ENCODE data around the gene MMD.
"Not testable (repeated sequence)": the region's sequence is repeated elsewhere in the genome, so short reads cannot be mapped to it uniquely, and the experiment has no call there.

MMD gene, protein sequence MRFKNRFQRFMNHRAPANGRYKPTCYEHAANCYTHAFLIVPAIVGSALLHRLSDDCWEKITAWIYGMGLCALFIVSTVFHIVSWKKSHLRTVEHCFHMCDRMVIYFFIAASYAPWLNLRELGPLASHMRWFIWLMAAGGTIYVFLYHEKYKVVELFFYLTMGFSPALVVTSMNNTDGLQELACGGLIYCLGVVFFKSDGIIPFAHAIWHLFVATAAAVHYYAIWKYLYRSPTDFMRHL

DNA sequence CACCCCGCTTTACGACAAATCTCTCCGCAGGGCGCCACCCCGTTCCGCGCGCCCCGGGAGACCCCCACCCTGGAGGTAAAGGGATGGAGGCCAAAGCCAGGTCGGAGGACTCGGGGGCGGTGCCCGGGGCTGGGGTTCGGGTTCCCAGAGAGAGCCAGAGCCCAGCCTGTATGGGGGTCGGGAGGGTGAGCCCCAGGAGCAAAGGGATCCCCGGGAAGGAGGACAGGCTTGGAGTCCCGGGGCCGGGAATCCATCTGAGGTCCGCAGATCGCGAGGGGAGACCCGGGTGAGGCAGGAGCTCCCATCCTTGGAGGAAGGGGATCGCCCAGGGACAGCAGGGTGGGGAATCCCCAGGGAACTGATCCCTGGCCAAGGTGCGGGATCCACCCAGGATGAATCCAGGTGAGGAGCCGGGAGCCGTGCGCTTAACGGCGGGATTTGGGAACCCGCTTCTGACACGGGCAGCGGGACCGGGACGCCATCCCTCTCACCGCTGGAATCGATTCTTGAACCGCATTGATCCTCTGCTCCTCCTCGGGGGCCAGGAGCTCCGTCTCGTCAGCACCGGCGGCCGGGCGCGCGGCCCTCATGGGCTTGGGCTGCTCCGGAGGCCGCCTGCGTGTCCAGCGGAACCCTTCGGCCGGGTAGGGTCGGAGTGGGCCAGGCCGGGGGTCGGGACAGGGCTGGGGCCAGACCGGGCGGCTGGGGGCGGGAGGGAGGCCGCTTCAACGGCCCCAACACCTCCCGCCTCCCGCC lies at the start of gene MMD:
Gene MMD, minus strand, starts transcription at position 657 of the 756 bp plus-strand sequence. Its CDS starts 140 bp downstream, at position 517.
- DNase-seq = no peak

DNA sequence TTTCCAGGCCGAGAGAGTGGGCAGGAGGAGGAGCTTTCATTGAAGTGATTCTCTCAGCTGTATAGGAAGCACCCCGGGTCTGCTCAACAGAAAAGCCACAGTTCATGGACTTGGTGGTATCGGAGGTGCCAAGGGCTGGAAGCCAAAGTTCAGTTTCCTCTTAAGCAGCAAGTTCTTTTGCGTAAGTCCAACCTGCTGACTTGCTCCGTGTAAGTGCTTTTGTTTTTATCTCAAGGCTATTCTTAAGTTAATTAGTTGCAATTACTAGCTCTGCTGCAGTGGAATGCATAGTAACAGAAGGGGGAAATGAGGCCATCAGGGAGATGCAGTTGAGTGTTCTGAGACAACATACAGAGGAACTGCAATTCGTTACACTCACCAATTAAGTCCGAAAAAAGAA lies 45.0 kb upstream of the MMD start:
- DNase-seq = no peak

DNA sequence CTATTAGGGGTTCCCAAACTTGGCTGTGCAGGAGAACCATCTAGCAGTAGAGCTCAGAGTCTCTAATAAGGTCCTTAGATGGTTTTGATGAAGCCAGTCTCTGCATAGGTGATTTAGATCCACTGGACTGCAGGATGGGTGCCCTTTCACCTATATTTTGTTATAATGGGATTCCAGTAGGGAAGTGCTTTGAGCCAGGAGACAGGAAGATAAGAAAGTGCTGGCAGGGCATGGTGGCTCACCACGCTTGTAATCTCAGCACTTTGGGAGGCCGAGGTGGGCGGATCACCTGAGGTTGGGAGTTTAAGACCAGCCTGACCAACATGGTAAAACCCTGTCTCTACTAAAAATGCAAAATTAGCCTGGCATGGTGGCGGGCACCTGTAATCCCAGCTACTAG lies 44.1 kb upstream of the MMD start:
- not testable (repeated sequence) for DNase-seq

DNA sequence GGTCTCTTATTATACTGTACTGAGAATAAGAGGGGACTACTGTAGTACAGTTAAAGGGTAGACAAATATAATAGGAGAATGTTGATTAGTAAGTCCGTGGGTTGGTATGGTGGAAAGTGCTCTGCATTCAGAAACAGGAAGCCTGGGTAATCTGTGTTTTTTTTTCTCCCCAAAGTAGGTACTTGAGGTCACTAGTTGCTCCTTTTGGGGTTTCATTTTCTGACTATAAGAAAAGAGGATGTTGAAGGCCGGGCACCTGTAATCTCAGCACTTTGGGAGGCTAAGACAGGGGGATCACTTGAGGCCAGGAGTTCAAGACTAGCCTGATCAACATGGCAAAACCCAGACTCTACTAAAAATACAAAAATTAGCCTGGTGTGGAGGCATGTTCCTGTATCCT lies 42.0 kb upstream of the MMD start:
- DNase-seq = no peak

DNA sequence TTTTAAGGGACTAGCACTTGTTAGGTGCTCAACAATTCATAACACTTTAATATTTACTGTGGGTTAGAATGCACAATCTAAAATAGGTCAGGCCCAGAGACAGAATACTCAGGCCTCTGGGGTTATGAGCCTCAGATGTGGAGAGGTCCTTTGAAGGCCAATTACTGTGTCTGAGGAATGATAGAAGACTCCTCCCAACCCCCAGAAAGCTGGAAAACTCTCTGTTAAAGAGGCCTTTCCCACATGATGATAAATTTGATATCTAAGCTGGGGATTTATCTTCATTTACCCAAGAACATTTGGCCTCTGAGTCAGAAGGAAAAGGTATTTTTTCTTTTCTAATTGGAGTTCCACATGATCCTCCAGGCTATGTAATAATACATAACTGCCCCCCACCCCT lies 41.1 kb upstream of the MMD start:
- DNase-seq = no peak

DNA sequence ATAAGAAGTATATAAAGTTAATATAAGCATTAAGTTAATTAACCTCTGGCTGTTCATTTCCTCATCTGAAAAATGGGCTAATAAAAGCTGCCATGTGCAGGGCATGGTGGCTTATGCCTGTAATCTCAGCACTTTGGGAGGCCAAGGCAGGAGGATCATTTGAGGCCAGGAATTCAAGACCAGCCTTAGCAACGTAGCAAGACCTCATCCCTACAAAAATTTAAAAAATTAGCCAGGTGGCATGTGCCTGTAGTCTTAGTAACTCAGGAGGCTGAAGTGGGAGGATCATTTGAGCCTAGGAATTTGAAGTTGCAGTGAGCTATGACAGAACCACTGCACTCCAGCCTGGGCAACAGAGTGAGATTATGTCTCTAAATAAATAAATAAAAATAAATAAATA lies 40.6 kb upstream of the MMD start:
- DNase-seq = no peak

DNA sequence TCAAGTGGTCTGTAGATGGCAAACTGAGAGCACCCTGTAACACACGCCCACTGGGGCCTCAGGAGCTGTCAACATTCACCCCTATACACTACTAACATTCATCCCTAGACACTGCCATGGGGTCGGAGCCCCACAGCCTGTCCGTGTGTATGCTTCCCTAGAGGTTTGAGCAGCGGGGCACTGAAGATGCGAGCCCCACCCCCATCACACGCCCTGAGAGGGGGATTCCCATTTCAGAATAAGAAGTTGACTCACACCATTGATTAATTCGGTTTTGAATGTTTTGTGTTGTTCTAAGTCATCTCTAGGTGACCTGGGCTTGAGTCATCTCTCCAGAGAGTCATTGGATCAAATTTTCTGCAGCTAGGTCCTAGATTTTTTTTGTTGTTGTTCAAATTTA lies 37.3 kb upstream of the MMD start:
- peak; percentile 70 for DNase-seq

DNA sequence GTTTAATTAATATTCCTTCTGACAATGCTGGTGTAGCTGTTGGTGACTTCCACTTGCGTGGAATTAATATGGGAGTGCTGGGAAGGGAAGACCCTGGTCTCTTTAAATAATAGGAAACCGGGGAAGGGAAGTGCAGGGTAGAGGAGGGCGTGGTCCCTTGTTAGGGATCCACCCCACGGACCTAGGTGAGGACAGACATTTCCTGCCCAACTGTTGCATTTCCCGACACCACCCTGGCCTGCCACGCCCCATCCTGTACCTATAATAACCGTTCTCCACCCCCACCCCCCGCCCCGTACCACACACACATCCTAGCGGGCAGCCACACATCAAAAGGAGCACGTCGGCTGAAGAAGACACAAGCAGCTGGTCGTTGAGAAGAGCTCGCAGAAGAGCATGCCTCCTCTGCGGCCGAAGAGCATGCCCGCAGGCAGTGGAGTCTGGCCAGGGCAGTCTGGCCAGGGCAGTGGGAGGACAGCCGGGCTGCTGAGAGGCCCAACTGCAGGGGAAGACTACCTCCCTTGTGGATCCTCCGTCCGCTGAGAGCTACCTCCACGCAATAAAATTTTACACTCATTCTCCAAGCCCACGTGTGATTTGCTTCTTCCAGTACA lies 36.8 kb upstream of the MMD start:
- no peak for DNase-seq

DNA sequence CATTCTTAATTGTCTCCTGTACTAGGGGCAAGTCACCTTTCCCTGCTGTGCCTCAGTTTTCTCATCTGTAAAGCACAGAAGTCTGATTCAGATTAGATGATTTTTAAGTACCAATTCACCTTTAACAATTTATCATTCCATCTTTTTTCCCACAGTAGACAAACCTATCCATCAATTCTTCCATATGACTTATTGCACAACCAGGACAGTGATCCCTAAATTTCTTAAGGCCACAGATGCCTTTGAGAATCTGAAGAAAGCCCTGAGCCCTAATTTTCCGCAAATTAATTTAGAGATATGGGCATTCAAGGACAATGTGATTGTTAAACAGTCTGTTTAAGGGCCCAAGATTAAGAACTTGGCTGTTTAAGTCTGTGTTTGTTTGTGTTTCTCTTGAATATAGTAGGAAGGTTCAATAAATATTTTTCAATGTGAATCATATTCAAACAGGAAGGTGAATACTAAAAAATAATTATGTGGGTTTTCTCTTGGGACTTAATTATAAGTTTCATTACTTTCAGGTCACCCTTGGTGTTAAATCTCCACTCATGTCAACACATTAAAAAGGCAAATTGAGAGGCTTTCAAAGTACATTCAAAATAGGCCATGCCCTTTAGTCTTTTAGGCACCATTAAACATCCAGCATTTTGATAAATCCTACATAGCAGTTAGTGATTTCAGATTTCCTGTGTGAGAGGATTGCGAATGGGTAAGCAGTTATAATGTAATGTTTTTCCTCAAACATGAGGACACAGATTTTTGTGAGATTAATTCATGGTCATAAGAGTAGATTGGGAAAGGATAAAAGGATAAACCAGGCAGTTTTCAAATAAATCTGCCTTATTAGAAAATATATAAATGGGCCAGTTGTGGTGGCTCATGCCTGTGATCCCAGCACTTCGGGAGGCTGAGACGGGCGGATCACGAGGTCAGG lies 34.9 kb upstream of the MMD start:
- DNase-seq = no peak

DNA sequence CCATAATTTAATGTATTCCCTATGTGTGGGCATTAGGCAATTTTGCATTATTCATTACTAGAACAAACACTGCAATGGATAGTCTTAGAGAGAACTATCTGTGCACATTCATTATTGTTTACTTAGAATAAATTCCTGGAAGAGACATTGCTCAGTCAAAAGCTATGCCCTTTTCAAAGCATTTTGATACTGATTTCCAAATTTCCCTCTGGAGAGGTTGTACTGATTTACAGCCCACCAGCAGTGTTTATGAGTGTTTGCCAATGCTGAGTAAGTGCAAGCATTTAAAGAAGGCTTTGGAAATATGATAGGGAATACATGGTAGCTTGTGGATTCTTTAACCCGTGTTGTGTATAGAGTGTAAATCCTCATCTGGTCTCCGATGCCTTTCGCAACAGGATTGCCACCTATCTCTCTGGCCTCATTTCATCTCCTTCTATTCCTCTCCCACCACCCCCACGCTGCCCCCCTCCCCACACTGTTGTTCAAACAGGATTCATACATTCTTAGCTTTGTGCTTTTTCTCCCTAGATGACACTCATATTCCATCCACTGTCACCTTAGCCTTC lies 33.4 kb upstream of the MMD start:
- no peak for DNase-seq

DNA sequence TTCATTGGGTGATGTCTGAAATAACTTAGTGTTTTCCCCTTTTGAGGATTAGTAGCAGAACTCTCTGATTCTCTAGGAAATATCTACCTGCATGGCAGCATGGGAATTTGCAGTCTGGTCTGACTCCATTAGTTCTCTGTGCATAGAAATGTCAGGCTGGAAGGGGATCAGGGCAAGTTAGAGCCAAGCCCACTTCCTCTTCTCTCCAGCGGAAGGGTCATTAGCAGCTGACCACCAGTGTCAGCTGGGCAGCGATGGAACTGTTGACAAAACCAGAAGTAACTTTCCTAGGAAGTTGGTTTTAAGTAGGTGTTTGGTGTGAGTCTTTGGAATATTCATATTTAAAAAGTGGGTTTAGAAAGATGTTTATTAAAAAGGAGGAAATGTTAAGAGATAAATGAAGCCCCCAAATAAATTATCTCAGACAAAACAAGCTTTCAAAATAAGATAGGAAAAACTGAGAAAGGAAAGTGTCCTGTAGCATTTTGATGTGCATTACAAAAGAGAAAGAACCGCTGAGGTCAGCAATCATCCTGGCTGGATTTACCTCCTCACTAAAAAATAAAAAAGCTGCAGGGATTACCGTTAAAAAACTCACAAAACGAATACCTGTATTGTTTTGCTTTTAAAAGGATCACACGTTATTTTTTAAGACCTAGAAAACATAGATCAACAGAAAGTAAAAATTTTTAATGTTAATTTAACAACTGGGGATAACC lies 32.4 kb upstream of the MMD start:
- DNase-seq = no peak

DNA sequence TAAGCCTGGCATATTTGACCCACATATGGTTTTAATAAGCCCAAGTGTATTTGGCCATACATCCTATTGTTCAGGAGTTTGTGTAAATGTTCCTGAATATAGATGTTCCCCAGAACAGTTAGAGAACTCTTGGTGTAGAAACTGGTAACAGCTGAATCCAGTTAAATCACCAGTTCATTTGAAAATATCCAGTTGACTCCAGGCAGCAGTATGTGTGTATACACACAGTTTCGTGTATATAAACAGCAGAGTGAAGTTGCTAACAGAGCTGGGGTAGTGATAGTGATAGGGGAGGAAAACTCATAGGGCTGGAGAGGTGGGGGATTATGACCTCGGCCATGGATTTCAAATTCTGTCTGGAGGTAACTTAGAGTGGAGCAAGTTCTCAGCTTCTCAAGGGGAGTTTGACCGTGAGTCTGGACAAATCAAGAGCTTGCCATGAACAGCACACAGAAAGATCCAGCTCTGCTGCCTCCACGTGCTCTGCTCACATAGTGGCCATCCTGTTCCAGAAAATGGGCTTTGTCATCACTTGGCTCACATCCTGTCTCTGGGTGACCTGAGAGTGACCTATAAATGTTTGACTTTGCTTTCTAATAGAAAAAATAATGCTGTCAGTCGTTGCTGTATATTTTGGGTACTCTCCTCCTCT lies 30.6 kb upstream of the MMD start:
- no peak for DNase-seq

DNA sequence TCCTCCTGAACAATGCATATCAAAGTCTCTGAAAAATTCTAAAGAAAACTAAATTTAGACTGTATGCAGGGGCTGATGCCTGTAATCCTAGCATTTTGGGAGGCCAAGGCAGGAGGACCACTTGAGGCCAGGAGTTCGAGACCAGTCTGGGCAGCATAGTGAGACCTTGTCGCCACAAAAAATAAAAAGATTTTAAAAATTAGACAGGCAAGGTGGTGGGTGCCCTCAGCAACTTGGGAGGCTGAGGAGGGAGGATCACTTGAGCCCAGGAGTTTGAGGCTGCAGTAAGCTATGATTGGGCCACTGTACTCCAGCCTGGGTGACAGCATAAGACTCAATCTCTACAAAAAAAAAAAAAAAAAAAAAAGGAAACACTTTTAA lies 30.1 kb upstream of the MMD start:
- DNase-seq = no peak

DNA sequence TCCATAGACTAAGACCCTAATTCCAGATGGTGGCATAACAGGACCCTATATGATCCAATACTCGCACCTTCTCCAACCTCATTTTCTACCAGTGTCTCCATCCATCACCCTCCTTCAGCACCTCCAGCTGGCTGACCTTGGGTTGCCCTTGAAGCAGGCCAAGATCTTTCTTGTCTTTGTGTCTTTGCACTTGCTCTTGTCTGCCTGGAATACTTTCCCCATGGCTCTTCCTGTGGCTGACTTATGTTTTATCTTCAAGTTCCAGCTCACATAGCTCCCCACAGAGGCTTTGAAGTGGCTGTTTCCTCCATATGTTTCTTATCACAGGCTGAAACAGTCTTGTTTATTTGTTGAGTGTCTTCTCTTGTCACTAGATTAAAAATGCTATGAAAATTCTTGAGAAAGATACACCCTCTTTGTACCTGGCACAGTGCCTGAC lies 29.6 kb upstream of the MMD start:
- no peak for DNase-seq

DNA sequence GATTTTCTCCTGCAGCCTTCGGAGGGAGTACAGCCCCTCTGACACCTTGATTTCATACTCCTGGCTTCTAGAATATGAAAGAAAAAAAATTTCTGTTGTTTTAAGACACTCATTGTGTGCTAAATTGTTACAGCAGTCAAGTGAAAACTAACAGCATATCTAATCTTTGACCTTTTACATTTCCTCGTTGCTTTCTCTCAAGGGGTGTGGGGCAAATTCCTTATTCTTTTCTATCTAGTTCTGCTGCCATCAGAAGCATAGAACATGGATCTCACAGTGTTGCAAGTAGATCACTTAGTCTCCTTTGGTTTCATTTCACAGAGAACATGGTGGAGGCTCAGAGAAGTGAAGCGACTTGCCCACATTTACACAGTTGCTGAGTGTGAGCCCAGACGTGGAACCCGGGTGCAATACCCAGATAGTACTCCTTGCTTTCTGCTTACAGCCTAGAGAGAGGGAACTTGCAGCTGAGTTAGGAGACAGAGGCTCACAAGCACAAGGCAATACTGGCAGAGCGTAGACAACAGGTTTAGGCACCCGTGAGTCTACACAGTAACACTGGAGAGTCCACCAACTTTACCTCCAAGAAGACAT lies 28.7 kb upstream of the MMD start:
- no peak for DNase-seq

DNA sequence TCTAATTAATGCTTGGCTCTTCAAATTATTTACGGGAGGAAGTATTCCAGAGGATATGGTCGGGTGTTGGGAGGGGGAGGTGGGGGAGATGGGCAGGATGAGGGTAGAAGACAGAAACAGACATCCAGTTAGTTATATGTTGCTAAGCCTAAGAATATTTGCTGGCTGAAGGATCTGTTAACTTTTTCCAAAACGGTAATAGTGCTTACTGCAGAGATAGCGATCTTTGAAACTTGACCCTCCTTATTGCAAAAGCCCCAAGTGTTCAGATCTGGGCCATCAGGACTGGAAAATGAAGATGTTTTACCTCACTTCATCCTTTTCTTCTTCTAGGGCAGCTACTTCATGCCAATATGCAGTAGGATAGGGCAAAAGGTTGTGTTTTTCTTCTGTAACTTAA lies 27.0 kb upstream of the MMD start:
- DNase-seq = no peak

DNA sequence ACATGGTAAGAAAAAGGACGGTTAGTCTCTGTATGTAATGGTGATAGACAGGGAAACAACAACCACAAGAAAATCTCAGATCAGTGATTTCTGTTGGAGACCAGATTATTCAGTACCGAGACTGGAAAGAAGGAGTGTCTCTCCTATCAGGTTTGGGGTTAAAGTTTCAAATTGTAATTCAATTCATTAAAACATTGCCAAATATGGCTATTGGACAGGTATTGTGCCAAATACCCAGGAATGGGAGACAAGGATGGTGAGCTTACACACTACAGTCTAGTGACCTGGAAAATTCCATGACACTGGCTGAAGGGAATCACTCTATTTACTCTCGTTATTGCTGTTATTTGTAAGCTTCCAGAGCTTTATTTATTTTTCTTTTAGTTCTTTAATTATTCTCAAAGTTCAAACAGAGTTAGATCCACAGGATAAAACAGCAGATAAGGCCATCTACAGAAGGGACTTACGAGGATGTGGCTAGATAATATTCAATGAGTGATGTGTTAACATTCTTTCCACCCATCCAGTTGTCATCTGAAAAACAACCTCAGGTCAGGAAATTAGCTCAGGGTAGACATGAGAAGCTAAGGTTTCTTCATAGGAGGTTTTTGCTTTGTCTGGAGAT lies 25.1 kb upstream of the MMD start:
- no peak for DNase-seq

DNA sequence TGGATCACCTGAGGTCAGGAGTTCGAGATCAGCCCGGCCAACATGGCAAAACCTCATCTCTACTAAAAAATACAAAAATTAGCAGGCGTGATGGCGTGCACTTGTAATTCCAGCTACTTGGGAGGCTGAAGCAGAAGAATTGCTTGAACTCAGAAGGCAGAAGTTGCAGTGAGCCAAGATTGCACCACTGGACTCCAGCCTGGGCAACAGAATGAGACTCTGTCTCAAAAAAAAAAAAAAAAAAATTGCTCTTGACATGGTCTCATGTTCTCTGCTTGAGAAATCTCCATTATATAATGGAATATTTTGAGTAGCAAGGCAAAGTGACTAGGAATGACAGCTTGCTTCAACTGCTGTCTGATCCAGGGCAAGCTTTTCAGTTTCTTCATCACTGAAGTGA lies 24.4 kb upstream of the MMD start:
- DNase-seq = not testable (repeated sequence)

DNA sequence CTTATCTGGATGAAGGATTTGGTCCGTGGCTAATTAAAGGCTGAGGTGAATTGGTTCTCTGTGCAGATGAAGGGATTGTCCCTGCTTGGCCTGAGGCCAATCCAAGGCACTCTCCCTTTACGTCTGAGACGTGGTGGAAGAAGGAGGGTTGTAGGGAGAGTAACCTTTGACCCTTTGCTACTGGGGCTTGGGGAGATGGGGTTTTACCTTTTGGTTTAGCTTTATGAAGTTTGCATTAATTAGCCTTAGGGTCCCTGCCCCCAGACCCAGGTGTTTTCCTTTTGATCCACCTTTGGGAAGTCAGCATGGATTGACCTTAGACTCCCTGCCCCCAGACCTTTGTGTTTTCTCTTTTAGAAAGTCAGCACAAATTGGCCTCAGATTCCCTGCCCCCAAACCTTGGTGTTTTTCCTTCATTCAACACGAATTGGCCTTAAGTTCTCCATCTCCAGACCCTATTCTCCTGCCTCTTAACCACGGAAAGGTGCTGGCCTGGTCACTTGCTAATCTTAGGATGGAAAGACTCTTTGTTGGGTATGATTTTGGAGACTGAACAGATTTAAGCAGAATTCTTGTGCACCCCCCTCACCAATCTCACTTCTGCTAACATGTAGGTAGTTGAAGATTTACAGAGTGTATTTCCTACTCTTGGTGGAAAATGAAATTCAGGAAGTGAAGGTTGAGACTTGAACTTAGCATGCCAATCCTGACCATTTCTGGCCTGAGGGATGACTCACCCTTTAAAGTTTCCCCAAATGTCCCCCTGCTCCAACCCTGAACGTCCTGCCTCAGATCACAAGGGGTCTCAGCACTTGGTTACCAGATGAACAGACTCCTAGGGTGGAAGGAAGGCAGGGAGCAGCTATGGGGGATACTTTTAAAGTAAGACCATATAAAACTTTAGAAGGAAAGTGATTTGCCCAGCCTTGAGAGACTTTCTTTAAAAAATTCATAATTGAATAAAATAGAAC lies 23.1 kb upstream of the MMD start:
- DNase-seq = no peak
